ENCODE data around the gene EDC4. TPM values are rescaled to one million over a fixed set of nuclear protein-coding genes. Genes with fewer than 3 reads are reported as not detected.
"Not testable (repeated sequence)": the region's sequence is repeated elsewhere in the genome, so short reads cannot be mapped to it uniquely, and the experiment has no call there.

The EDC4 gene
- total and polyA plus RNA-seq, 8 donors: 22.0 to 141 (median 42.0) TPM

DNA sequence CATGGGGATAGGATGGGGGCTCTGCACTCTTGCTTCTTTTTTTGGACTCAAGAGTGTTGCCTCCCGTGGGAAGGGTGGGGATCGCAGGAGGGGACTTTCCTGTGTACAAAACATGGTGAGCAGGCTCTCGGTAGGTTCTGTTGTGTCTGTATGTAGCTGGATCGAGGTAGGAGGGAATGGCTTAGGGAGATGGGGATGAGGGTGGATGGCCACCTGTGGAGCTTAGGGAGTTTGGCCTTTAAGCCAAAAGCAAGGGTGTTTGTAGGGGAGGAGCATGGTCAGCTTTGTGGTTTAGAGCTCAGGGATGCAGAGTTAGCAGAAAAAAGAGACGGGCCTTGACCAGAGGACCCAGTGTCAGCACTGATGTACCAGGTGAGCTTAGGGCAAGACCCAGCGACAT, 11.0 kb upstream of the EDC4 start:
- Histone ChIP-seq H3K4me3 (no peak overlapping the region), H3K27me3 (no peaks in the 10 kb centered on the region), H3K27ac (peak overlapping the region in 3 of 5 donors; percentile 72 to 78 (median 77)), H3K4me1 (peaks cover 41 to 68% (median 50%) of the 10 kb centered on the region in 4 donors), H3K9me3 (no peaks in the 10 kb centered on the region), H3K36me3 (peaks cover 14 to 31% (median 27%) of the 10 kb centered on the region in 4 donors)
- DNase-seq: no peak
- intact Hi-C loops (cut with DNase I; ENCODE audit: low total_unique reads): no loop called here
- WGBS, 5 donors: 80 to 89% (median 89%) methylated on average over 6 of the region's 6 CpGs
- TF ChIP-seq POLR2AphosphoS5 (IDR thresholded peaks at IDR 0.05) (no peak), POLR2A (IDR thresholded peaks at IDR 0.05) (no peak), EP300 (IDR thresholded peaks at IDR 0.05) (no peak)
- TF ChIP-seq, protein P1, sequence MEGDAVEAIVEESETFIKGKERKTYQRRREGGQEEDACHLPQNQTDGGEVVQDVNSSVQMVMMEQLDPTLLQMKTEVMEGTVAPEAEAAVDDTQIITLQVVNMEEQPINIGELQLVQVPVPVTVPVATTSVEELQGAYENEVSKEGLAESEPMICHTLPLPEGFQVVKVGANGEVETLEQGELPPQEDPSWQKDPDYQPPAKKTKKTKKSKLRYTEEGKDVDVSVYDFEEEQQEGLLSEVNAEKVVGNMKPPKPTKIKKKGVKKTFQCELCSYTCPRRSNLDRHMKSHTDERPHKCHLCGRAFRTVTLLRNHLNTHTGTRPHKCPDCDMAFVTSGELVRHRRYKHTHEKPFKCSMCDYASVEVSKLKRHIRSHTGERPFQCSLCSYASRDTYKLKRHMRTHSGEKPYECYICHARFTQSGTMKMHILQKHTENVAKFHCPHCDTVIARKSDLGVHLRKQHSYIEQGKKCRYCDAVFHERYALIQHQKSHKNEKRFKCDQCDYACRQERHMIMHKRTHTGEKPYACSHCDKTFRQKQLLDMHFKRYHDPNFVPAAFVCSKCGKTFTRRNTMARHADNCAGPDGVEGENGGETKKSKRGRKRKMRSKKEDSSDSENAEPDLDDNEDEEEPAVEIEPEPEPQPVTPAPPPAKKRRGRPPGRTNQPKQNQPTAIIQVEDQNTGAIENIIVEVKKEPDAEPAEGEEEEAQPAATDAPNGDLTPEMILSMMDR (IDR thresholded peaks at IDR 0.05): no peak

DNA sequence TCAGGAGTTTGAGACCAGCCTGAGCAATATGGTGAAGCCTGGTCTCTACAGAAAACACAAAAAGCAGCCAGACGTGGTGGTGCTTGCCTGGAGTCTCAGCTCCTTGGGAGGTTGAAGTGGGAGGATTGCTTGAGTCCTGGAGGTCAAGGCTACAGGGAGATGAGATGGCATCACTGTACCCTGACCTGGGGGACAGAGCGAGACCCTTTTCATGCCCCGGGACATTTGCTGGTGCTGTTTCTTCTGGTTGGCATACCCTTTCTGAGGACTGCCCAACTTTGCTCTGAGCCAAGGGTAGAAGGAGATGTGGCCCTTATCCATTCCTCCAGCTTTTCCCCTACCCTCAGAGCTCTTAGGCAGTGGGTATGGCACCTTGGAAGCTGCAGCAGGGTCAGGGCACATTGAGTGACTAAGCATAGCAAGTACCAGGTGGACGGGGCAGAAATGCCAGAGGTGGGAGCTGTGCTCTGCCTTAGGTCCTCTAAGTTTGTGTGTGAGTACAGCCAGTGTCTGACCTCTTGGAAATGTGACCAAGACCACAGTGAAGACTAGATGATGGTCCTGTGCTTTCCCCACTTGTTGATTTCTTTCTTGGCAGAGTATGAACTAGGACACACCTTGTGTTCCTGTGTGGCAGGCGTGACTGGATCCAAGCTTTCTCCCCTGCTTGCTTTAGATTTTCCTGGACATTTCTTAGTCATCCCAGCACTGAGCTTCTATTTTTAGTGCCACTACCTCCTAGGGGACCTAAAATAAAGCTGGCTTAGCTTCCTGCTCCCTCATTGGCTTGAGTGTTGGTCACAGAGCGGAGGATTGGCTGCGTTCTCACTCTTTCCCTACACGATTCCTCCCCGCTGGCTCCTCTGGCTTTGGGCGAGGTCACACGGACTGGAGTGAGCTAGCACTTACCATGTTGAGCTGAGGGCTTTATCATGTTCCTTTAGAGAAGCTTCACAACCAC, 9.9 kb upstream of the EDC4 start:
- 66 to 78% (median 74%) methylated on average over 11 of the region's 11 CpGs for WGBS, 5 donors
- Histone ChIP-seq H3K4me1 (peaks cover 30 to 58% (median 39%) of the 10 kb centered on the region in 4 donors), H3K36me3 (peaks cover 20 to 41% (median 37%) of the 10 kb centered on the region in 4 donors), H3K9me3 (no peaks in the 10 kb centered on the region), H3K27ac (peak overlapping the region; percentile 49 to 78 (median 72)), H3K27me3 (no peaks in the 10 kb centered on the region), H3K4me3 (no peak overlapping the region)
- intact Hi-C loops (cut with DNase I; ENCODE audit: low total_unique reads): no loop called here
- TF ChIP-seq POLR2A (IDR thresholded peaks at IDR 0.05) (no peak), EP300 (IDR thresholded peaks at IDR 0.05) (no peak), POLR2AphosphoS5 (IDR thresholded peaks at IDR 0.05) (peak in 1 of 3 donors; percentile 61)
- TF ChIP-seq, protein P1 (IDR thresholded peaks at IDR 0.05): no peak
- DNase-seq: peak; percentile 37 to 53

DNA sequence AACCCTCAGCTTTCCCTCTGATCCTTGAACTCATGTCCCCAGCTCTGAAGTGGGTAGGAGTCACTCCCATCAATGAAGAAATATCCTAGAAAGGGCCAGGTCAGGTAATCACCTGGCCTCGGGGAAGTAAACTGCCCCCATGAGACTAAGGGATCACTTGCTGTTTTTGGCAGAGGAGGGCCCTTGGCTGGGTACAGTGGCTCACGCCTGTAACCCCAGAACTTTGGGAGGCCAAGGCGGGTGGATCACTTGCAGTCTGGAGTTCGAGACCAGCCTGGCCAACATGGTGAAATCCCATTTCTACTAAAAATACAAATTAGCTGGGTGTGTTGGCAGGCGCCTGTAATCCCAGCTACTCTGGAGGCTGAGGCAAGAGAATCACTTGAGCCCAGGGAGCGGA, 8.8 kb upstream of the EDC4 start:
- H3K9me3 ChIP-seq; DNase-seq; intact Hi-C loops (cut with DNase I; ENCODE audit: low total_unique reads); H3K4me3 ChIP-seq; H3K27me3 ChIP-seq: not testable (repeated sequence)
- Histone ChIP-seq H3K27ac (peak overlapping the region; percentile 49 to 78 (median 72)), H3K36me3 (peaks cover 31 to 53% (median 49%) of the 10 kb centered on the region in 4 donors), H3K4me1 (peaks cover 25 to 46% (median 31%) of the 10 kb centered on the region in 4 donors)
- 84 to 99% (median 96%) methylated on average over 5 to 6 of the region's 6 CpGs for WGBS, 5 donors

DNA sequence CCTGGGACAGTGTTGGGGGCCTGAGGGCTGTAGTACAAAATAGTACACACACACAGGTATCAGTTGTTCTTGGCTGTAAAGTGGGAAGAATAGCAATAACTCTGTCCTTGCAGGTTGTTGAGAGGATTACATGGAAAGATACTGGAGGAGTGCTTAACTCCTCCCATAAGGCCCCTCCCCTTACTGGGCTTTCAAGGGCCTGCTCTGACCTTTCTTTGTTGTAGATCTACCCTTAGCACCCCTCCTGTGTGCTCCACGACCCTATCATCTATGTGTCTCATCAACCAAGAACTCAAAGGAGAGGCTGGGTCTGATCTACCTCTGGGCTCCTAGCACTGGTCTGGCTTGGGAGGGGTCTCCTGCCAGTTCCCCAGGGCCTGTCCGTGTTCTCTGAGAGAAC, 8.3 kb upstream of the EDC4 start:
- H3K27me3 ChIP-seq: no peaks in the 10 kb centered on the region
- H3K4me1 ChIP-seq: peaks cover 25 to 44% (median 31%) of the 10 kb centered on the region in 4 donors
- no peak overlapping the region for H3K27ac ChIP-seq
- no peak overlapping the region for H3K4me3 ChIP-seq
- no peak for DNase-seq
- 80 to 91% (median 87%) methylated on average over 2 of the region's 2 CpGs for WGBS, 5 donors
- TF ChIP-seq POLR2A (IDR thresholded peaks at IDR 0.05): no peak
- TF ChIP-seq, protein P1 (IDR thresholded peaks at IDR 0.05): no peak
- no peak for TF ChIP-seq POLR2AphosphoS5 (IDR thresholded peaks at IDR 0.05)
- TF ChIP-seq EP300 (IDR thresholded peaks at IDR 0.05): no peak
- H3K36me3 ChIP-seq: peaks cover 34 to 58% (median 54%) of the 10 kb centered on the region in 4 donors
- no peaks in the 10 kb centered on the region for H3K9me3 ChIP-seq
- intact Hi-C loops (cut with DNase I; ENCODE audit: low total_unique reads): no loop called here

Data from stomach (tissue), 9 donors.